Measurements from ENCODE around the gene SNX8. TPM values are rescaled to one million over a fixed set of nuclear protein-coding genes. Genes with fewer than 3 reads are reported as not detected.

Gene SNX8
- total and polyA plus RNA-seq, 2 experiments from 2014 or later = 6.3 to 12.8 TPM

DNA sequence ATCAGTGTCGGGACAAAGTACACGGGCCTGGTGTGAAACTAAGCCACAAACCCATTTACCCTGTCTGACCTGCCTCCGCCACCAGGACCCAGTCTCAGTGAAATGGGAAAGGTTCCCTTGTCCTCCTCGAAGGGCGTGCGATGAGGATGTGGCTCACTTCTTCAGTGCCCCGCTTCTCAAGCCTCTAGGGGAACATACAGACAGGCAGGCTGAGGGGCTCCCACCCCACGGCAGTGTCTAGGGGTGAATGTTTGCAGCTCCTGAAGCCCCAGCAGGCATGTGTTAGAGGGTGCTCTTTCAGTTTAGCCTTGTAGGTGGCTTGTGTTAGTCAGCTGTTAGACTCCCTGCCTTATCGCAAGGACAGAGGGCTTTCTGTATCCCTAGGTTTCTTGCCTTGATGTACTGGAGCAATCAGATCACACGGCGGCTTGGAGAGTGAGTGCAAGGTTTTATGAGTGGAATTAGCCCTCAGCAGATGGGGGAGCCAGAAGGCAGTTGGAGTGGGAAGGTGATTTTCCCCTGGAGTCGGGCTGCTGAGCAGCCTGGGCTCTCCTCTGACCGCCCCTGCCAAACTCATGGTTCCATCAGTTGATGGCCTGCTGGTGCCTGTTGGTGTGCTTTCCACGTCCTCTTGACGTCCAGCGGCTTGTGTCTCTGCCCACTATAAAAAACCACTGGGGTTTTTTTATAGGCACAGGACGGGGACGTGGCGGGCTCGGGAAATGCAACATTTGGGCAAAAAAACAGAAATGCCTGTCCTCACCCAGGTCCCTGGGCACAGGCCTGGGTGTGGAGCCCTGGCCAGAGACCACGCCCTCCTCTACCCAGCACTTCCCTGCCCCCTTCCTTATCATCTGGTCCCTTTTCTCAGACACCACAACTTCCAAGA lies 71.5 kb downstream of the SNX8 start:
- peaks cover 4% of the 10 kb centered on the region for H3K4me1 ChIP-seq (ENCODE audit: low read depth)
- no peaks in the 10 kb centered on the region for H3K9me3 ChIP-seq (ENCODE audit: low read depth)
- TF ChIP-seq, protein P1, sequence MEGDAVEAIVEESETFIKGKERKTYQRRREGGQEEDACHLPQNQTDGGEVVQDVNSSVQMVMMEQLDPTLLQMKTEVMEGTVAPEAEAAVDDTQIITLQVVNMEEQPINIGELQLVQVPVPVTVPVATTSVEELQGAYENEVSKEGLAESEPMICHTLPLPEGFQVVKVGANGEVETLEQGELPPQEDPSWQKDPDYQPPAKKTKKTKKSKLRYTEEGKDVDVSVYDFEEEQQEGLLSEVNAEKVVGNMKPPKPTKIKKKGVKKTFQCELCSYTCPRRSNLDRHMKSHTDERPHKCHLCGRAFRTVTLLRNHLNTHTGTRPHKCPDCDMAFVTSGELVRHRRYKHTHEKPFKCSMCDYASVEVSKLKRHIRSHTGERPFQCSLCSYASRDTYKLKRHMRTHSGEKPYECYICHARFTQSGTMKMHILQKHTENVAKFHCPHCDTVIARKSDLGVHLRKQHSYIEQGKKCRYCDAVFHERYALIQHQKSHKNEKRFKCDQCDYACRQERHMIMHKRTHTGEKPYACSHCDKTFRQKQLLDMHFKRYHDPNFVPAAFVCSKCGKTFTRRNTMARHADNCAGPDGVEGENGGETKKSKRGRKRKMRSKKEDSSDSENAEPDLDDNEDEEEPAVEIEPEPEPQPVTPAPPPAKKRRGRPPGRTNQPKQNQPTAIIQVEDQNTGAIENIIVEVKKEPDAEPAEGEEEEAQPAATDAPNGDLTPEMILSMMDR (IDR thresholded peaks at IDR 0.05; ENCODE audit: low read depth, low read length) = no peak
- H3K36me3 ChIP-seq = peaks cover 12% of the 10 kb centered on the region
- H3K27me3 ChIP-seq = no peaks in the 10 kb centered on the region
- DNase-seq (ENCODE audit: low read depth in 1 of 2, low spot score in 1 of 2) = no peak
- H3K4me3 ChIP-seq = peak overlapping the region; percentile 83
- H3K27ac ChIP-seq = no peak overlapping the region

DNA sequence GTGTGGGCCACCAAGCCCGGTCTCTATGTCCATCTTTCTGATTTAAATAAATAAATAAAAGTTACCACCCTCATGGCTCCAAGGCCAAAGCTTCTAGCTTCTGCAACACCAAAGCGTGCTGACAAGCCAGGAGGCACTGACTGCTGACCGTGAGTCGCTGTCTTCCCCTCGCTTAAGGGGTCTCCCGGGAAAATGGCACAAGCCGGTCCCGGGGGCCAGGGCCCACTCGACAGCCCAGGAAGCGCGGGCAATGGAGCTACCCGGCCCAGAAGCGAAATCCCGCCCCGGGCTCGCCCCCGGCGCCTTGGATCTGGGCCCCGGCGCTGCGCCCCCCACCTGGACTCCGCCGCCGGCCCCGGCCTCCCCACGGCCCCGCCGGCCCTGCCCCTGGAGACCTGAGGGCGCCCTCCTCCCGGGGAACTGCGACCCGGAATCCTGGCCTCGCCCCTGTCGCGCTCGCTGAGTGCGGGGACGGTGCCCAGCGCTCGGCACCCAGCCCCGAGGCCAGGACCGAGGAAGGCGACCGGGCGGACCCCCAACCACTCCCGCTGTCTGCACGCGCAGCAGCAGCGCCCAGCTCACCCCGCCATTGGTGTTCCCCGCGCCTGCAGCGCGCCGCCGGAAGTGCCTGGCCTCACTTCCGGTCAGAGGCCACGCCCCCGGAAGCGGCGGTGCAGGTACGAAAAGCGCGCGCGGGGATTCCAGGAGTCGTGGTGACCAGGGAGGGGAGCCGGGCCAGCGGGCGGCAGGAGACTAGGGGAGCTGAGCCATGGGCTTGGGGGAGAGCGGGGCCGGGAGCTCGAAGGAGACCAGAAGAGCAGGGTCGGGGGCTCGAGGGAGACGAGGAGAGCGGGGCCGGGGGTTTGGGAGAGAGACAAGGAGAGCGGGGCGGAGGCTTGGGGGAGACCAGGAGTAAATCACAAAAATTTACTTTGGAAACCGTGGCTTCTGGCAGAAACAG lies 72.4 kb downstream of the SNX8 start, which contains the start of the genes MRM2 and NUDT1:
Gene MRM2, minus strand, starts transcription at position 626 of the 961 bp plus-strand sequence. Its CDS starts 36 bp downstream, at position 590.
Gene NUDT1, plus strand, starts transcription at position 647 of the 961 bp plus-strand sequence. CDS start 2,349 bp downstream, outside the sequence.
- TF ChIP-seq, protein P1 (IDR thresholded peaks at IDR 0.05; ENCODE audit: low read depth, low read length) = no peak
- Histone ChIP-seq H3K4me3 (peak within 1 kb of the TSS; percentile 83), H3K27ac (peak within 1 kb of the TSS; percentile 73), H3K27me3 (no peaks in the 10 kb centered on the region), H3K9me3 (ENCODE audit: low read depth) (no peaks in the 10 kb centered on the region), H3K4me1 (ENCODE audit: low read depth) (peaks cover 4% of the 10 kb centered on the region), H3K36me3 (peaks cover 12% of the 10 kb centered on the region)
- DNase-seq (ENCODE audit: low read depth in 1 of 2, low spot score in 1 of 2) = peak; percentile 77 to 95

DNA sequence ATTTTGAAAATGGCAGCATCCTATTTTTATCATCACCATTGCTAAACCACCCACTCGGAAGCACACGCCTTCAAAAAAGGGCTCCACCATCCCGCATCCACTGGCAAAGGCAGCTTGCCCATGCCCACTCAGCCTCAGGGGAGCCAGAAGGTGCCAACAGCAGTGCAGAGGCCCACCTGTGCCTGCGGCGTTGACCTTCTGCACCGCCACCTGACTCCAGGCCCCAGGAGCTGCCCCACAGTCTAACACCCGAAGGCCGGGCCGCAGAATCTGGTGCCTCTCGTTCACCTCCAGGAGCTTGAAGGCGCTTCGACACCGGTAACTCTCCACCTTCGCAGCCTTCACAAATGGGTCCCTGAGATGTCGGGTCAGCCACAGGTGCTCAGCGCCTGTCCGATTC lies 75.0 kb downstream of the SNX8 start:
- H3K9me3 ChIP-seq (ENCODE audit: low read depth) = no peaks in the 10 kb centered on the region
- no peak for DNase-seq (ENCODE audit: low read depth in 1 of 2, low spot score in 1 of 2)
- H3K27ac ChIP-seq = no peak overlapping the region
- H3K4me1 ChIP-seq (ENCODE audit: low read depth) = peaks cover 4% of the 10 kb centered on the region
- TF ChIP-seq, protein P1 (IDR thresholded peaks at IDR 0.05; ENCODE audit: low read depth, low read length) = no peak
- peaks cover 19% of the 10 kb centered on the region for H3K36me3 ChIP-seq
- no peaks in the 10 kb centered on the region for H3K27me3 ChIP-seq
- no peak overlapping the region for H3K4me3 ChIP-seq

DNA sequence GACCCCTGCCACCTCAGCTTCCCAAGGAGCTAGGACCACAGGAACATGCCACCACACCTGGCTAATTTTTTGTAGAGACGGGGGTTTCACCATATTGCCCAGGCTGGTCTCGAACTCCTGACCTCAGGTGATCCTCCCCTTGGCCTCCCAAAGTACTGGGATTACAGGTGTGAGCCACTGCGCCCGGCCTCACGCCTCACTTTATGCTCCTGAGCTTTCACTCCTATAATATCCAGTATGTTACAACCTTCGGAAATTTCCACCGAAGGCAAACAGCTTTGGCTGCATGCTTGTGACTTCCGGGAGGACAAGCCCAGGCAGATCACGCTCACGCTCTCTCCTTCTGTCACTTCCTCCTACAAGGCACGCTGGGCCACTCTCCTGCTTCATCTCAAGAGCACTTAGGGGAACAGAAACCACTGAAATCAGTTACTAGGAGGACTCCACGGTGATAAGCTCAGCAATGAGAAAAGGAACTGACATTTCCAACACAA lies 77.1 kb downstream of the SNX8 start:
- Histone ChIP-seq H3K27ac (no peak overlapping the region), H3K4me1 (ENCODE audit: low read depth) (peaks cover 4% of the 10 kb centered on the region), H3K36me3 (peaks cover 19% of the 10 kb centered on the region), H3K4me3 (no peak overlapping the region), H3K9me3 (ENCODE audit: low read depth) (no peaks in the 10 kb centered on the region), H3K27me3 (no peaks in the 10 kb centered on the region)
- no peak for DNase-seq (ENCODE audit: low read depth in 1 of 2, low spot score in 1 of 2)
- TF ChIP-seq, protein P1 (IDR thresholded peaks at IDR 0.05; ENCODE audit: low read depth, low read length) = no peak

DNA sequence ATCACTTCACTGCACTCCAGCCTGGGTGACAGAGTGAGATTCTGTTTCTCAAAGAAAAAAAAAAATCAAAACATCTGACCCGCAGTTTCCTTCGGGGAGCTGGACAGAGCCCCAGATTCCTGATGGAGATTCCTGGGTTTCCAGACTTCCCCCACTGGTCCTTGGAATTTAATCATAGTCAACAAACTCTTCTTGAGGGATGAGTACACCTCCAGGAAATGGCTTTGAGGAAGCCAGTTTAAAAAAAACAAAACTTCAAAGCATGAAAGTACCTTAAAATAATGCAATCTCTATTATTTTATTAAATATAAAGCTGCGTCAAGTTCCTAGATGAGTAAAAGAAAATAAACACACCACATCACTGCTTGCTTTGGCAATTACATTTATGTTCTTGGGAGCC lies 80.3 kb downstream of the SNX8 start:
- peaks cover 21% of the 10 kb centered on the region for H3K36me3 ChIP-seq
- TF ChIP-seq, protein P1 (IDR thresholded peaks at IDR 0.05; ENCODE audit: low read depth, low read length) = no peak
- peaks cover 8% of the 10 kb centered on the region for H3K4me1 ChIP-seq (ENCODE audit: low read depth)
- no peak for DNase-seq (ENCODE audit: low read depth in 1 of 2, low spot score in 1 of 2)
- H3K27ac ChIP-seq = no peak overlapping the region
- H3K27me3 ChIP-seq = no peaks in the 10 kb centered on the region
- H3K4me3 ChIP-seq = no peak overlapping the region
- no peaks in the 10 kb centered on the region for H3K9me3 ChIP-seq (ENCODE audit: low read depth)

All from cardiac muscle cell (in vitro differentiated cells and primary cell).